SK-N-DZ (cell line): ENCODE measurements around the gene GNG5.
"Not testable (repeated sequence)": the region's sequence is repeated elsewhere in the genome, so short reads cannot be mapped to it uniquely, and the experiment has no call there.

Experiments used
- DNase-seq: peaks from one replicate; pipeline ENCODE4 v3.0.0-alpha.2; 2015; ENCODE audit warnings: low spot score

The GNG5 gene

DNA sequence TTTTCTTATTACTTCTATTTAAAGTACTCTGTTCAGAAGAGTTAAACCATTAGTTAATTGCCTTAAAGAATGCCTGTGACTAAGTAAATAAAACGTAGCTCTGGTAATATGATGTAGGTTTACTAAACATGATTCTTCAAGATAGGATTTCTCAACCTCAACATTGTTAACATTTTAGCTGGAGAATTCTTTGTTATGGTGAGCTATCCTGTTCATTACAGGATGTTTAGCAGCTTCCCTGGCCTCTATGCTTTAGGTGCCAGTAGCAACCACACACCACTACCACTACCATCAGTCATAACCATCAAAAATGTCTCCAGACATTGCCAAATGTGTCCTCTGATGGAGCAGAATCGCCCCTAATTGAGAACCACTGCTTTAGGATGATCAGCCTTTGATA lies 16.6 kb downstream of the GNG5 start:
- no peak for DNase-seq

DNA sequence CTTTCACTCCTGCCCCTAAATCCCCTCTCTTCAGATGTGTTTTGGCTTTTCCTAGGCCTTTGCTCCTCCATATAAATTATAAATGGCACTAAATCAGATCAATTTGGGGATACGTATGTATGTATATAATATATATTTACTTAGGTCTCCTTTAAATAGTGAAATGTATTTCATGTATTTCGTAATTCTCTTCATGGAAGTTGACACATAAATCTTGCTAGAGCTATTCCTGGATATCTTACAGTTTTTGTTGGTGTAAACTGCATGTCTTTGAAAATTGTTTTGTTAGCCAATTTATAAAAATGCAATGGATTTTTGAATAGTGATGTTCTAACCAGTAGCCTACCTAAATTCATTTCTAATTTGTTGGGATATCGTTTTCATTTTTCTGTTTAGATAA lies 18.3 kb downstream of the GNG5 start:
- DNase-seq, result no peak

DNA sequence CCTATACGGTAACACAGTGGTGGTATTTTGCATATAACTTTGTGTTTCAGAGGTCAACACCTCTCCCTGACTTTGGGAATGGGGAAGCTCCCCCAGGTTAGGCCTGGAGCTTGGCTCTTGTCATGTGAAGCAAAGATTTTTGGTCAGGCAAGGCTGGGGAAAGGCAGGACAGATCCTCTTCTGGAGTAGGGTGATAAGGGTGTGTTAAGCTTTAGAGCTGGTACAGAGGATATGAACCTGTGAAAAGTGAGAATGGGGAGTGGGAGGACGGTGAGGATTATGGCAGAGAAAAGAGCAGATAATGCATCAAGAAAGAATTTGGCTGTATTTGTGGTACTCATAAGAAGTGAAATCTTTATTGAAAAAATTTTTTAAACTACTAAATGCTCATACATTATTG lies 25.1 kb downstream of the GNG5 start:
- no peak for DNase-seq

DNA sequence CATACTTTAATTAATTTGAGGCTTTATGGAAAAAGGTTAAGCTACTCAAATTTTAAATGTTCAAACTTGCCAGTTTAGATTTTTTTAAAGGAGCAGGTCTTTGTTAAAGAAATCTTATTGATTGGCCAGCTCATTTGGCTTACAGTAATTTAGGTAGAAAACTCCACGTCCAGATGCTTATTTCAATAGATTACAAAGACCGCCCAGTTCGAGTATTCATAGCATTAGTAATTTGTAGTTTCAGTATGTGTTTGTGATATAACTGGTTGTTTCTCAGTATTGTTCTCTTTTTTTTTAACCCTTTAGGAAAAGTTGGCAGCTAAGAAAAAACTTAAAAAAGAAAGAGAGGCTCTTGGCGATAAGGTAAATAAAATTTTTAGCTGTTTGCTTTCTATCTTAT lies 25.7 kb downstream of the GNG5 start:
- DNase-seq, result no peak

DNA sequence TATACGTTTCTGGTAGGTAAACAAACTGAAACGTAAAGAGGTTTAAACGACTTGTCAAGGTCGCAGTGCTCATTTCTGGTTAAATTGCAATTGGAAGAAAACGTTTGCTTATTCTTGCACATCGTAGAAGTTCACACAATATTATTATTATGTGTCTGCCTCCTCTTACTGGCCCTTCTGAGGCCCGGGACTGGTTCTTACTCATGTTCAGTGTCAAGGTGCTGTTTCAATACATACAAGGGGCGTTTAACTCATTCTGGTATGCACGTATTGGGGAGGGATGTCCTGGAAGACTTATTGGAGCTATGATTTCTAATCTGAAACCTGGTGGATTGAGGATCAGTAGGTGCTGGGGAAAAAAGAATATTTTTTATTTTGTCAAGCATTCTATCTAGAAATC lies 26.4 kb downstream of the GNG5 start:
- no peak for DNase-seq

DNA sequence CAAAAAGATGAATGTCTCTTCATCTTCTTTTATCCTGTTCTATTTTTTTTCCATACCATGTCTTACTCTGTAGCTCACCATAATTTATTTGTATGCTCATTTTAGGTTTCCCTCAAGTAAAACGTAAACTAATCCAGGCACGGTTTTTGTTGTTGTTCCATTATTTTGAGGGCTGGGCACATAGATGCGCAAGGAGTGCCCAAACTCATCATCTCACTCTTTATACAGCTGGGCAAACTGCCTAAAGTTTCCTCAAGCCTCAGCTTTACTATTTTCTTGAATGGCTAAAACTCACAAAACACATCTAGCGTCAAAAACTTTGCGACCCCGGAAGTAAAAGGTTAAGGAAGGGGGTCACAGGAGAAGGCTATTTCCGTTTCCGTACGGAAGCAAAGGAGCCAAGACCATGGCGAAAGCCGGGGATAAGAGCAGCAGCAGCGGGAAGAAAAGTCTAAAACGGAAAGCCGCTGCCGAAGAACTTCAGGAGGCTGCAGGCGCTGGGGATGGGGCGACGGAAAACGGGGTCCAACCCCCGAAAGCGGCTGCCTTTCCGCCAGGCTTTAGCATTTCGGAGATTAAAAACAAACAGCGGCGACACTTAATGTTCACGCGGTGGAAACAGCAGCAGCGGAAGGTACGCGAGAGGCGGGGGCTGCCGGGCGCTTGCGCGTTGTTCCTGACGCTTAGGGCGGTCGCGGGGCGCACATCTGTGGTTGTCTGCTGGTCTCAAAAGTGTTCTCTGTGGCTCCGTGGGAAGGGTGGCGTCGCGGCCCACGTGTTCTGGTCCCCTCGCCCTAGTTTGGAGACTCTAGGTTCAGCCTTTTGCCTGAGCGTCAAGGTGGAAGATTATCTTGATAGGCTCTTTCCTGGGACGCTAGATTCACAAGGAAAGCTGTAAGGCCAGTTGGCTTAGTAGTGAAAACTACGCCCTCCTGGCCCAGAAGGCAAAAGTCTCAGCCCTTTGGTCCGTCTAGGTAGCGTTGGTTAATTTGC lies 27.2 kb downstream of the GNG5 start, which contains the start of gene RPF1:
RPF1 (plus strand) TSS at position 391 of the 993 bp plus-strand sequence; CDS start at position 407, 16 bp downstream.
- DNase-seq, result peak; percentile 87

DNA sequence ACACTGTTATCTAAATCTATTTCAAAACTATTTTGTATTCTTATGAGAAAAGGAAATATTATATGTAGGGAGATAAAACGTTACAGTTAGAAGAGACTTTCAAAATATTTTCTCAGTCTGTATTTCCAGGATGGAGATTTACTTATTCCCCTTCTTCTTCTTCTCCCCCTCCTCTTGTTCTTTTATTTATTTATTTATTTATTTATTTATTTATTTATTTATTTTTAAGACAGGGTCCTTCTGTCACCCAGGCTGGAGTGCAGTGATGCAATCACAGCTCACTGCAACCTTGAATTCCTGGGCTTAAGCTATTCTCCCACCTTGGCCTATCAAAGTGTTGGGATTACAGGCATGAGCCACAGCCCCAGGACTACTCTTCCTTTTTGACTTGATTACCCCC lies 30.2 kb downstream of the GNG5 start:
- no peak for DNase-seq

DNA sequence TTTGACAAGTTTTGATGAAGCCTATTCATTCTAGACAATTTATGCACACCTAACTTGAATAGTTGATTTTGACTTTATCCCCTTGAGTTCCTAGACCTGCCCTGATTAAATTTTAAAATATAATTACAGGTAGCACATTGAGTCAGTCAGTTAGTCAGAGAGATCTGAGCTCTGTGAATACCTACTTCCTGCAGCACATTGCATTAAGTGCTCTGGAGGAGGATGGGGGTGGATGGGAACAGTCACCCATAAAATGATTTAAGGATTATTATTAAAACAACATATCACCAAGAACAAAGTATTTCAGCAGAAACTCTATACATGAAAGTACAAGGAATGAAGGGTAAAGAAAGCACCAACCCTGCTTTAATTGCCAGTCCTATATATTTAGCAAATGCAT lies 39.1 kb downstream of the GNG5 start:
- DNase-seq, result no peak

DNA sequence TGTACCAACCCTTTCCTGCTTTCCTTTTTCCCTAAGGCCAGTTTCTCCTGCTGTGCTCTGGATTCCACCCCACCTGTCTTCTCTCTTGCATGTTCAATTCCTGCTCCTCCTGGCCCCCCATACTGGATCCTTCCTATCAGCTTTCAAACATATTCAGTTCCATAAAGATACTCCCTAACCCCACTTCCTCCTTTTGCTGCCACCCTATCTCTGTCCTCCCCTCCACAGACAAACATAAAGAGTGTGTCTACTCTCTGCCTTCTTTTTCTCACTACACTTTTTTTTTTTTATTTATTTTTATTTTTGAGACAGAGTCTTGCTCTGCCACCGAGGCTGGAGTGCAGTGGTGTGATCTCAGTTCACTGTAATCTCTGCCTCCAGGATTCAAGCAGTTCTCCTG lies 44.3 kb downstream of the GNG5 start:
- DNase-seq, result no peak

DNA sequence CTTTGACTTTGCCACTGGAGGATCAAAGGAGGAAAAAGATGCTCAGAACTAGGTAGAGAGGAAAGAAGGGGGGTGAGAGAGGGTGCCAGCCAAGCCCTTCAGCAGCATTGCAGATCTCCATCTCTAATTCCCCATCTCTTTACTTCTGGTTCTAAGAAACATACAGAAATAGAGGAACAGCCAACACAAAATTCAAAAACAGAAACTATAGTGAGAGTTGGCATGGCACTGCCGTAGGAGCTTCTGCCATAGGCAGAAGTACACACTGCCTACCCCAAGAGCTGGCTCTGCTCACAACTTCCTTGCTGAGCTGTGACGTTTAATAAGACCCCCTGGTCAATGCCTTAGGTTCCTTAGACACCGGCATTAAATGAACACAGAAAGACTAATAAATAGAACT lies 53.9 kb downstream of the GNG5 start:
- no peak for DNase-seq

DNA sequence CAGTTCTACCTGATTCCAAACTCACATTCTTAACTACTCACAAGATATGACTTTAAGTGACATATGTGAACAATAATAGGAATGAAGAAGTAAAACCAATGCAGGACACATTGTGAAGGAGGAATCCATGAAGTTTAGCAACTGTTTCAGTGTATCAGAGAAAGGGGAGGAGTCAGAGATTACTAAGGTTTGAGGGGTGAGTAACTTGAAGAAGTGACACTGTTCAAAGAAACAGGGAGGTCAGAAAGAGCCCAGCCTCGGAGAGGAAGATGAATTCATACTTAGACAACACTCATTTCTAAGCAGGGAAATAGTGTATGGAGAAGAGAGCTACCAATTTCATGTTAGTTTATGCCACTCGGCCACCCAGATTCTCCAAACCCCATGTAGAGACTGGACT lies 55.5 kb downstream of the GNG5 start:
- DNase-seq, result no peak

DNA sequence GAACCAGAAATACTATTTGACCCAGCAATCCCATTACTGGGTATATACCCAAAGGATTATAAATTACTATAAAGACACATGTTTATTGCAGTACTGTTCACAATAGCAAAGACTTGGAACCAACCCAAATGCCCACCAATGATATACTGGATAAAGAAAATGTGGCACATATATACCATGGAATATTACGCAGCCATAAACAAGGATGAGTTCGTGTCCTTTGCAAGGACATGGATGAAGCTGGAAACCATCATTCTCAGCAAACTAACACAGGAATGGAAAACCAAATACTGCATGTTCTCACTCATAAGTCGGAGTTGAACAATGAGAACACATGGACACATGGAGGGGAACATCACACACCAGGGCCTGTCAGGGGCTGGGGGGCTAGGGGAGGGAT lies 57.7 kb downstream of the GNG5 start:
- DNase-seq, result not testable (repeated sequence)
